NCI-H146 treated with DMSO at 0.1 percent for 48 hours (cell line): ENCODE measurements around the gene SLC51B.
"Not testable (repeated sequence)": the region's sequence is repeated elsewhere in the genome, so short reads cannot be mapped to it uniquely, and the experiment has no call there.

Experiments
- DNase-seq: peaks from one replicate; lab custom pipeline; 2025; ENCODE audit not compliant: unreplicated experiment; lab: John Stamatoyannopoulos, UW

SLC51B gene

GRCh38 chr15:65082303-65082953, 37.2 kb downstream of the SLC51B start:
- DNase-seq: no peak

- DNase-seq: no peak
Observed at GRCh38 chr15:65083262-65083701, 38.1 kb downstream of the SLC51B start.

GRCh38 chr15:65084500-65085206, 39.5 kb downstream of the SLC51B start:
- no peak for DNase-seq

GRCh38 chr15:65085207-65085753, 40.1 kb downstream of the SLC51B start:
- DNase-seq: no peak

GRCh38 chr15:65085990-65086679, 40.9 kb downstream of the SLC51B start:
- no peak for DNase-seq

GRCh38 chr15:65086680-65087111, 41.5 kb downstream of the SLC51B start:
- DNase-seq: no peak

- DNase-seq: no peak
Observed at GRCh38 chr15:65087411-65087810, 42.2 kb downstream of the SLC51B start.

- no peak for DNase-seq
Observed at GRCh38 chr15:65087873-65088642, 42.9 kb downstream of the SLC51B start.

GRCh38 chr15:65088643-65089021, 43.4 kb downstream of the SLC51B start:
- DNase-seq: no peak

- DNase-seq: no peak
Observed at GRCh38 chr15:65089206-65089824, 44.1 kb downstream of the SLC51B start.

- no peak for DNase-seq
Observed at GRCh38 chr15:65091946-65092770, 47.0 kb downstream of the SLC51B start.

GRCh38 chr15:65092911-65093792, 48.0 kb downstream of the SLC51B start:
- DNase-seq: no peak

- DNase-seq: not testable (repeated sequence)
Observed at GRCh38 chr15:65093793-65094170, 48.6 kb downstream of the SLC51B start.

- DNase-seq: no peak
Observed at GRCh38 chr15:65094294-65094995, 49.3 kb downstream of the SLC51B start.

- DNase-seq: no peak
Observed at GRCh38 chr15:65095011-65095746, 50.0 kb downstream of the SLC51B start.

- no peak for DNase-seq
Observed at GRCh38 chr15:65095747-65096104, 50.5 kb downstream of the SLC51B start.
